Neuronal stem cell (in vitro differentiated cells): ENCODE data around the gene PPP4R2.
A peak's percentile ranks its signal among the peaks of the same experiment; 100 is the strongest.

Experiments
- DNase-seq: peaks from one replicate; pipeline ENCODE4 v3.0.0-alpha.2; 2013; ENCODE audit warnings: low spot score
- H2AFZ ChIP-seq: one replicate; pipeline ENCODE4 v1.6.1; 2013; ENCODE audit warnings: mild to moderate bottlenecking, low read length, inconsistent platforms
- H2AK5ac ChIP-seq: 2 replicates; pipeline ENCODE4 v1.6.1; 2013; ENCODE audit warnings: low read depth, mild to moderate bottlenecking, inconsistent platforms, low read length, moderate library complexity, mixed read lengths
- H2BK120ac ChIP-seq: 2 replicates; pipeline ENCODE4 v1.6.1; 2013; ENCODE audit warnings: low read depth, mild to moderate bottlenecking, inconsistent platforms, low read length, moderate library complexity, mixed read lengths
- H2BK12ac ChIP-seq: one replicate; pipeline ENCODE4 v1.6.1; 2013; ENCODE audit warnings: low read length, inconsistent platforms
- H2BK15ac ChIP-seq: 2 replicates; pipeline ENCODE4 v1.6.1; 2013; ENCODE audit warnings: mild to moderate bottlenecking, low read length, inconsistent platforms, mixed read lengths
- H2BK5ac ChIP-seq: one replicate; pipeline ENCODE4 v1.6.1; 2013; ENCODE audit warnings: inconsistent platforms, mild to moderate bottlenecking, low read length, moderate library complexity
- H3K14ac ChIP-seq: one replicate; pipeline ENCODE4 v1.6.1; 2013; ENCODE audit warnings: low read length, inconsistent platforms
- H3K18ac ChIP-seq: 2 replicates; pipeline ENCODE4 v1.6.1; 2013; ENCODE audit warnings: low read length, inconsistent platforms
- H3K23ac ChIP-seq: 2 replicates; pipeline ENCODE4 v1.6.1; 2013; ENCODE audit warnings: low read depth, mild to moderate bottlenecking, mixed read lengths, low read length, inconsistent platforms; ENCODE audit not compliant: poor library complexity
- H3K27ac ChIP-seq: replicated peaks from 3 replicates; pipeline ENCODE4 v1.5.1; 2013; ENCODE audit warnings: low read length, inconsistent platforms
- H3K27me3 ChIP-seq, 3 experiments: 2 replicates each; pipeline ENCODE4 v1.6.1; 2013; ENCODE audit warnings: low read length in 3 of 3, mild to moderate bottlenecking in 2 of 3, inconsistent platforms in 1 of 3, low read depth in 1 of 3, mixed read lengths in 1 of 3, moderate library complexity in 1 of 3; ENCODE audit not compliant: control insufficient read depth in 3 of 3, insufficient read depth in 3 of 3
- H3K36me3 ChIP-seq, 2 donors: replicated peaks in 1 of 2; 2 replicates each; pipeline ENCODE4 v1.6.1; 2013; ENCODE audit warnings: low read length in 2 of 2; ENCODE audit not compliant: control insufficient read depth in 2 of 2, insufficient read depth in 2 of 2
- H3K4ac ChIP-seq: 2 replicates; pipeline ENCODE4 v1.6.1; 2013; ENCODE audit warnings: inconsistent platforms, mild to moderate bottlenecking, low read length, moderate library complexity
- H3K4me1 ChIP-seq, 2 donors: 1 replicate in 1 of 2; 2 replicates in 1 of 2; pipeline ENCODE4 v1.6.1; 2013; ENCODE audit warnings: low read length in 2 of 2, low read depth in 1 of 2; ENCODE audit not compliant: control insufficient read depth in 2 of 2, insufficient read depth in 1 of 2
- H3K4me2 ChIP-seq: one replicate; pipeline ENCODE4 v1.6.1; 2013; ENCODE audit warnings: mild to moderate bottlenecking, low read length, inconsistent platforms; ENCODE audit not compliant: insufficient read depth, poor library complexity, severe bottlenecking
- H3K4me3 ChIP-seq, 2 donors: 2 replicates each; pipeline ENCODE4 v1.5.1; 2013; ENCODE audit warnings: low read length in 2 of 2, mild to moderate bottlenecking in 2 of 2, inconsistent platforms in 1 of 2, moderate library complexity in 1 of 2
- H3K79me1 ChIP-seq: one replicate; pipeline ENCODE4 v1.6.1; 2013; ENCODE audit warnings: low read depth, mild to moderate bottlenecking, inconsistent platforms, low read length, moderate library complexity
- H3K9ac ChIP-seq: one replicate; pipeline ENCODE4 v1.6.1; 2013; ENCODE audit warnings: mild to moderate bottlenecking, low read depth, low read length, inconsistent platforms; ENCODE audit not compliant: poor library complexity
- H3K9me3 ChIP-seq, 2 donors: replicated peaks in 1 of 2; 2 replicates each; pipeline versions ENCODE3 to v1.6.1; 2013; ENCODE audit warnings: low read length in 2 of 2, mild to moderate bottlenecking in 2 of 2, inconsistent platforms in 1 of 2, low read depth in 1 of 2, mixed read lengths in 1 of 2, moderate library complexity in 1 of 2; ENCODE audit not compliant: control insufficient read depth in 2 of 2, insufficient read depth in 1 of 2
- H4K8ac ChIP-seq: one replicate; pipeline ENCODE4 v1.6.1; 2013; ENCODE audit warnings: low read depth, mild to moderate bottlenecking, inconsistent platforms, low read length, moderate library complexity
- H4K91ac ChIP-seq: one replicate; pipeline ENCODE4 v1.6.1; 2013; ENCODE audit warnings: low read length, low read depth, mild to moderate bottlenecking, inconsistent platforms; ENCODE audit not compliant: poor library complexity
- WGBS, 2 donors: extraction: QIAGEN DNeasy Blood & Tissue Kit; methylation state at CpG; one replicate each; pipeline ENCODE4 v1.1.7; 2013; ENCODE audit warnings: missing lambda C conversion rate in 2 of 2, mixed read lengths in 1 of 2; ENCODE audit not compliant: insufficient read length in 2 of 2, insufficient replicate concordance in 1 of 2; ENCODE audit errors: extremely low coverage in 2 of 2; 5-methylcytosine and 5-hydroxymethylcytosine counted together

The PPP4R2 gene

DNA sequence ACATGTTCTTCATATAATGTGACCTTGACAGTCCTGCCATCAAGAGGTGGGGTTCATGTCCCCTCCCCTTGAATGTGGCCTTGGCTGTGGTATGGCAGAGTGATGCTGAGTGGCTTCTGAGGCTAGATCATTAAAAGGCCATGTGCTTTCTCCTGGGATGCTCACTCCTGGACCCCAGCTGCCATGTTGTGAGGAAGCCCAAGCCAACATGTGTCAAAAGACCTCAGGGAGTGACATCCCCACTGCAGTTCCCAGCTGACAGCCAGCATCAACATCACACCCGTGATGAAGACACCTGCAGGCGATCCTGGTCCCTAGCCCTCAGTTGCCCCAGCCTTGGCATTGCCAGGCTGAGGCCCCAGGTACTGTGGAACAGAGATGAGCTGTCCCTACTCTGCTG, 101.4 kb downstream of the PPP4R2 start:
- Histone ChIP-seq H3K36me3 (no peaks in the 10 kb centered on the region), H3K9ac (no peak overlapping the region), H3K23ac (no peak overlapping the region), H2AK5ac (no peak overlapping the region), H2BK5ac (no peak overlapping the region), H4K8ac (no peak overlapping the region), H3K4me2 (no peak overlapping the region), H3K4ac (no peak overlapping the region), H3K18ac (no peak overlapping the region), H3K9me3 (peaks cover 2 to 3% of the 10 kb centered on the region in 2 donors), H2BK15ac (no peak overlapping the region), H4K91ac (no peak overlapping the region), H2BK120ac (no peak overlapping the region), H3K14ac (no peak overlapping the region), H2AFZ (no peak overlapping the region), H2BK12ac (no peak overlapping the region), H3K4me3 (no peak overlapping the region), H3K4me1 (peaks cover 0 to 8% of the 10 kb centered on the region in 2 donors), H3K27me3 (peaks cover 0 to 6% (median 0%) of the 10 kb centered on the region in 3 experiments), H3K79me1 (no peaks in the 10 kb centered on the region), H3K27ac (no peak overlapping the region)
- no CpG with 5 or more reads among the region's 2 CpGs for WGBS, 2 donors
- DNase-seq: no peak

DNA sequence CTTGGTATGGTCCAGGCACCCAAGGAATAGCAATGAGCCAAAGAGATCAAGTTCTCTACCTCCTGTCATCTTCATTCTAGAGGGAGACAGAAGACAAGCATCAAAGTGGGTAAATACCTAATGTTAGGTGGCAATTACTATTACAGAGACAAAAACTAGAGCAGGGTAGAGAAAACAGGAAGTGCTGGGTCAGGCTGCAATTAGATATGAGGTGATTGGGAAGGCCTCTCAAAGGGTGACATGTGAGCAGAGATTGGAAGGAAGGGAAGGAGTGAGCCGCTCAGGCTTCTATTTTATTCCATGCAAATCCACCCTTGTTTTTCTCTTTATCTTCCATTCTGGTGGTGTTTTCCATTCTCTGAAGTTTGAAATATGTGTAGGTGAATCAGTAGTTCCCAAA, 102.3 kb downstream of the PPP4R2 start:
- Histone ChIP-seq H3K9me3 (peaks cover 2 to 3% of the 10 kb centered on the region in 2 donors), H3K4me3 (no peak overlapping the region), H3K4me1 (peaks cover 0 to 8% of the 10 kb centered on the region in 2 donors), H4K91ac (no peak overlapping the region), H2BK5ac (no peak overlapping the region), H3K36me3 (no peaks in the 10 kb centered on the region), H2BK15ac (no peak overlapping the region), H2BK120ac (no peak overlapping the region), H2AK5ac (no peak overlapping the region), H2AFZ (no peak overlapping the region), H3K9ac (no peak overlapping the region), H4K8ac (no peak overlapping the region), H3K27ac (no peak overlapping the region), H3K18ac (no peak overlapping the region), H2BK12ac (no peak overlapping the region), H3K4me2 (no peak overlapping the region), H3K14ac (no peak overlapping the region), H3K79me1 (no peaks in the 10 kb centered on the region), H3K27me3 (peaks cover 0 to 6% (median 0%) of the 10 kb centered on the region in 3 experiments), H3K23ac (no peak overlapping the region), H3K4ac (no peak overlapping the region)
- no peak for DNase-seq
- WGBS, 2 donors: no CpG with 5 or more reads among the region's 1 CpG

DNA sequence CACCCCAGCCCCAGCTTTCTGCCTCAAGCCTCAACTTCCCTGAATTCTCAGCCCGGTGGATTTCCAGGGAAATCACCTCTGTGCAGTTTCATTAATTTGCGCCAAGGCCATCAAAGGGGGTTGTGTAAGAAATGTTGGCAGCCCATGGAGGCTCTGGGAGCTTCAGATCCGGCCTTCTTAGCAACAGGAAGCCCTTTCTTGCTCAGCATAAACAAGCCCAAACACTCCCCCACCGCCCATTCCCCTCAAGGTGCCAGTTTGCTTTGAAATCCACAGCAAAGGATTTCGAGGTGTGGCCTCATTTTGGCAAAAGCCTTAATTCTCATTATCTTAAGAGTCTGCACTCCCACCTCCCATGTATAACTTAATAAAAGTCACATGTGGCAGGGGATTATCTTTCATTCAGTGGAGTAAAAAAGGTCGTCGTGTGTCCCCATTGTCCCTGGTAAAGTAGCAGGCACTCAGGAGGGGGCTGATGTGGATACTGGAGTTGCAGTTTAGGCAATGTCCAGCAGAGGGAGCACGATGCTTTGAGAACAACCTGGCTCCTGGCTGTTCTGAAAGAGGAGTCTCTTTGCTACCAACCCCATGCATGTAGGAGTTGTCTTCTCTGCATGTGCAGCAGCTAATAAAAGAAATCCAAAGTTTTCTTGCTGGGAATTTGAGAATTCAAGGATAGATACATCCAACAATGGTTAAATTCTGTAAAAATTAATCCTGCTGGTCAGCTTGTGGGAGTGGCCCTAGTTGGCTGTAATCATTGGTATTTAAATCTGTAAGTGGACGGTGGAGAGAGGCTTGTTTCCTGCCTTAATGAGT, 104.3 kb downstream of the PPP4R2 start:
- H2AK5ac ChIP-seq: no peak overlapping the region
- peaks cover 2 to 3% of the 10 kb centered on the region in 2 donors for H3K9me3 ChIP-seq
- no peak overlapping the region for H2BK15ac ChIP-seq
- H3K23ac ChIP-seq: no peak overlapping the region
- no peak overlapping the region for H3K9ac ChIP-seq
- no peak overlapping the region for H4K91ac ChIP-seq
- H3K4me1 ChIP-seq: peaks cover 0 to 3% of the 10 kb centered on the region in 2 donors
- H3K14ac ChIP-seq: no peak overlapping the region
- whole genome bisulfite sequencing, 2 donors: no CpG with 5 or more reads among the region's 9 CpGs
- no peak overlapping the region for H3K18ac ChIP-seq
- H2BK5ac ChIP-seq: no peak overlapping the region
- no peak overlapping the region for H3K4ac ChIP-seq
- H3K27ac ChIP-seq: no peak overlapping the region
- H3K36me3 ChIP-seq: no peaks in the 10 kb centered on the region
- H2BK120ac ChIP-seq: no peak overlapping the region
- no peak overlapping the region for H3K4me2 ChIP-seq
- H3K4me3 ChIP-seq: no peak overlapping the region
- H2AFZ ChIP-seq: peak overlapping the region; percentile 50
- no peaks in the 10 kb centered on the region for H3K79me1 ChIP-seq
- no peak overlapping the region for H2BK12ac ChIP-seq
- H4K8ac ChIP-seq: no peak overlapping the region
- H3K27me3 ChIP-seq: peaks cover 0 to 6% (median 0%) of the 10 kb centered on the region in 3 experiments
- peak; percentile 91 for DNase-seq

DNA sequence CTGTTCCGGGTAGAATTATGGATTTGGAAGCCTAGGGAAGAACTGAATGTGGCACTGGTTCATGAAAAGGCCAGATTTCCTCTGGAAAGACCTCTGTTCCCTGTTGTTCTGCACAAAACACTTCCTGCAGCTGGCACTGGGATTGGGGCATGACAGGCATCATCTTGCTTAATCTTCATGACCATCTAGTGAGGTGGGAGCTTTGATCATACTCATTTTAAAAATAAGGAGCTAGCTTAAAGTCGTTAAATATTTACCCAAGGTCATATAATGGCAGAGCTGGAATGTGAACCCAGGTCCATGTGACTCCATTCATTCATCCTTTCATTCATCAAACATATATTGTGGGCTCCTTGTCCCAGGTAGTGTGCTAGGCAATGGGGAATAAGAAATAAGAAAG, 105.3 kb downstream of the PPP4R2 start:
- Histone ChIP-seq H3K14ac (no peak overlapping the region), H2AK5ac (no peak overlapping the region), H3K18ac (no peak overlapping the region), H2BK12ac (no peak overlapping the region), H3K4me2 (no peak overlapping the region), H2BK15ac (no peak overlapping the region), H4K8ac (no peak overlapping the region), H2BK5ac (no peak overlapping the region), H4K91ac (no peak overlapping the region), H3K9me3 (peaks cover 2 to 3% of the 10 kb centered on the region in 2 donors), H3K23ac (no peak overlapping the region), H3K4me3 (no peak overlapping the region), H3K36me3 (no peaks in the 10 kb centered on the region), H3K4ac (no peak overlapping the region), H3K27me3 (peaks cover 0 to 6% (median 0%) of the 10 kb centered on the region in 3 experiments), H3K4me1 (peaks cover 0 to 3% of the 10 kb centered on the region in 2 donors), H2AFZ (no peak overlapping the region), H3K79me1 (no peaks in the 10 kb centered on the region), H3K9ac (no peak overlapping the region), H3K27ac (no peak overlapping the region), H2BK120ac (no peak overlapping the region)
- no CpG with 5 or more reads among the region's 2 CpGs for whole genome bisulfite sequencing, 2 donors
- DNase-seq: no peak
